C4-2B (cell line): ENCODE data around the gene CCDC85B.

ENCODE experiments used
- CTCF ChIP-seq: fragments of 450-650 bp; conservative IDR thresholded peaks from 2 replicates; pipeline ENCODE4 v1.5.1; 2017; ENCODE audit warnings: mild to moderate bottlenecking
- ZFX ChIP-seq: fragments of 450-650 bp; IDR thresholded peaks from 2 replicates; pipeline ENCODE4 v1.6.1; 2017

GRCh38 chr11:65928667-65929066, 38.2 kb downstream of the CCDC85B start:
- TF ChIP-seq CTCF (no peak), ZFX (no peak)
